Lower lobe of right lung (tissue), 2 donors: Measurements from ENCODE around the gene KSR2. TPM values are rescaled to one million over a fixed set of nuclear protein-coding genes. Genes with fewer than 3 reads are reported as not detected.

Experiments used
- ATAC-seq, 2 donors: fragments of 200-7000 bp; cut with Tn5 transposase; one replicate each; pipeline ENCODE4 v1.9.1; 2020 to 2022; ENCODE audit warnings: mild to moderate bottlenecking in 2 of 2, moderate library complexity in 2 of 2
- DNase-seq: peaks from one replicate; pipeline ENCODE4 v3.0.0-alpha.2; 2020
- H3K27ac ChIP-seq: fragments of 200-600 bp; one replicate; pipeline ENCODE4 v1.8.0; 2022
- H3K27me3 ChIP-seq: fragments of 200-600 bp; one replicate; pipeline ENCODE4 v1.8.0; 2022; ENCODE audit warnings: low read depth
- H3K36me3 ChIP-seq: fragments of 200-600 bp; one replicate; pipeline ENCODE4 v1.8.0; 2022; ENCODE audit warnings: mild to moderate bottlenecking
- H3K4me1 ChIP-seq: fragments of 200-600 bp; one replicate; pipeline ENCODE4 v1.8.0; 2022
- H3K4me3 ChIP-seq: fragments of 200-600 bp; one replicate; pipeline ENCODE4 v1.8.0; 2022; ENCODE audit warnings: mild to moderate bottlenecking
- H3K9me3 ChIP-seq: fragments of 200-600 bp; one replicate; pipeline ENCODE4 v1.8.0; 2022
- CTCF ChIP-seq: fragments of 200-600 bp; IDR thresholded peaks from one replicate; pipeline ENCODE4 v1.8.0; 2022; ENCODE audit warnings: antibody characterized with exemption, mild to moderate bottlenecking
- intact Hi-C: fragments of 100-400 bp; cut with DNase I; formaldehyde crosslinking; loops from one replicate; pipeline ENCODE4 v1.11.0; 2022
- total RNA-seq: library from RNA; stranded (reverse); fragmentation: NEBNext Ultra II Directional; extraction: Animal tissue kit (Norgen Biotek cat#: 25700); gene quantifications from one replicate; pipeline ENCODE4 v1.2.1, GENCODE V29; 2021
- donor health status: DM: no; HTN: yes; CAD: no; lungs with severe emphysema.

KSR2 gene
- total RNA-seq, 1 donor from 2014 or later: 1.0 TPM

GRCh38 chr12:117850048-117850447 is 118.7 kb downstream of the KSR2 start:
- peak; percentile 88 for TF ChIP-seq CTCF
- Histone ChIP-seq H3K36me3 (no peaks in the 10 kb centered on the region), H3K4me1 (no peaks in the 10 kb centered on the region), H3K4me3 (no peak overlapping the region), H3K9me3 (peaks cover 3% of the 10 kb centered on the region), H3K27me3 (peaks cover 4% of the 10 kb centered on the region), H3K27ac (no peak overlapping the region)
- intact Hi-C loops: no loop called here
- ATAC-seq (peak; percentile 35 to 73), DNase-seq (no peak)

GRCh38 chr12:117847371-117847770 is 121.4 kb downstream of the KSR2 start:
- ATAC-seq: no peak

GRCh38 chr12:117845271-117845904 is 123.4 kb downstream of the KSR2 start:
- no peaks in the 10 kb centered on the region for H3K36me3 ChIP-seq
- H3K9me3 ChIP-seq: no peaks in the 10 kb centered on the region
- ATAC-seq (no peak), DNase-seq (no peak)
- H3K27me3 ChIP-seq: peaks cover 4% of the 10 kb centered on the region
- TF ChIP-seq CTCF: no peak
- H3K27ac ChIP-seq: no peak overlapping the region
- no peaks in the 10 kb centered on the region for H3K4me1 ChIP-seq
- H3K4me3 ChIP-seq: no peak overlapping the region
- intact Hi-C loops: no loop called here

More at GRCh38 chr12:117847371-117847770, 121.4 kb downstream of the KSR2 start:
- no peak for TF ChIP-seq CTCF
- intact Hi-C loops: no loop called here
- Histone ChIP-seq H3K27ac (no peak overlapping the region), H3K9me3 (no peaks in the 10 kb centered on the region), H3K36me3 (no peaks in the 10 kb centered on the region), H3K4me1 (no peaks in the 10 kb centered on the region), H3K27me3 (peaks cover 4% of the 10 kb centered on the region), H3K4me3 (no peak overlapping the region)
- no peak for DNase-seq

- intact Hi-C loops: no loop called here
- H3K4me1 ChIP-seq: no peaks in the 10 kb centered on the region
- no peaks in the 10 kb centered on the region for H3K9me3 ChIP-seq
- H3K4me3 ChIP-seq: no peak overlapping the region
- DNase-seq (no peak), ATAC-seq (no peak)
- H3K36me3 ChIP-seq: no peaks in the 10 kb centered on the region
- H3K27ac ChIP-seq: no peak overlapping the region
- TF ChIP-seq CTCF: no peak
- peaks cover 4% of the 10 kb centered on the region for H3K27me3 ChIP-seq
These were observed 124.5 kb downstream of the KSR2 start for GRCh38 chr12:117844114-117844830.

- ATAC-seq: no peak
- Histone ChIP-seq H3K27ac (no peak overlapping the region), H3K4me3 (no peak overlapping the region), H3K27me3 (peaks cover 4% of the 10 kb centered on the region), H3K4me1 (no peaks in the 10 kb centered on the region), H3K36me3 (no peaks in the 10 kb centered on the region), H3K9me3 (no peaks in the 10 kb centered on the region)
- intact Hi-C loops: no loop called here
- no peak for TF ChIP-seq CTCF
- DNase-seq: no peak
These were observed 126.2 kb downstream of the KSR2 start for GRCh38 chr12:117842630-117843029.
